Right hindlimb (tissue), 1 donor: ENCODE results near the gene PRDX1.
"Not testable (repeated sequence)": the region's sequence is repeated elsewhere in the genome, so short reads cannot be mapped to it uniquely, and the experiment has no call there.

Experiments used
- DNase-seq: peaks from one replicate; pipeline ENCODE4 v3.0.0-alpha.2; 2018

PRDX1 gene

DNA sequence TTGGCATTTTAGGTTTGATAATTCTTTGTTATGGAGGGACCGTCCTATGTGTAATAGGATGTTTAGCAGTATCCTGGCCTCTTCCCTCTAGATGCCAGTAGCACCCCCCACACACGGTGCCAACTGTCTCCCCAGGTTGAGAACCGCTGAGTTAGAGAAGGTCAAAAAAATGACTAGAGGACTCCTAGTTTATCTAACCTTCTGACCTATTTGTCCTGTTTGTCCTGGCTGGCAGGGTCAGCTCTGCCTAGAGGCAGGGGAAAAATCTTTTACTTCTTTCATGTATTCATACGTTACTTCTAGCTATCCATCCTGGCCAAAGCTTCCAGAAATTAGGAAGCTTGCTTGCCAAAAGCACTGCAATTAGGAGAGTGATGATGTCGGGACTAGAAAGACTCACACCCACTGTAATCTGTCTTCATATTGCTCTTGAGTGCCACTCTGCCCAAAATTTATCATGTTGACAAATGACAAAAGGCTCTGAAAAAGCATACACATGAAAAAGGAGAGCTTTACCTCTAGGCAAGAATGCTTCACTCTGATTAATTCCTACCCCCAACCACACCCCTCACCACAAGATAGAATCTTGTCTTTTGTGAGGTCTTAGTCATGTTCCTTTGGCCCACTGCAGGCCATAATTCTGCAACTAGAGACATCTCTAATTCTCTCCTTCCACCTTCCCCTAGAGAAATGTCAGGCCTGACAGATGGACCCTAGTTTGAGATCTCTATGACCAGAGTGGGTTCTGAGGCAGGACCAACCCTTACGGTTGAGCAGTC lies 14.5 kb upstream of the PRDX1 start:
- no peak for DNase-seq

GRCh38 chr1:45531873-45532272 lies 10.2 kb upstream of the PRDX1 start:
- DNase-seq = no peak

- no peak for DNase-seq
These were observed 9.0 kb upstream of the PRDX1 start for GRCh38 chr1:45530632-45531135.

DNA sequence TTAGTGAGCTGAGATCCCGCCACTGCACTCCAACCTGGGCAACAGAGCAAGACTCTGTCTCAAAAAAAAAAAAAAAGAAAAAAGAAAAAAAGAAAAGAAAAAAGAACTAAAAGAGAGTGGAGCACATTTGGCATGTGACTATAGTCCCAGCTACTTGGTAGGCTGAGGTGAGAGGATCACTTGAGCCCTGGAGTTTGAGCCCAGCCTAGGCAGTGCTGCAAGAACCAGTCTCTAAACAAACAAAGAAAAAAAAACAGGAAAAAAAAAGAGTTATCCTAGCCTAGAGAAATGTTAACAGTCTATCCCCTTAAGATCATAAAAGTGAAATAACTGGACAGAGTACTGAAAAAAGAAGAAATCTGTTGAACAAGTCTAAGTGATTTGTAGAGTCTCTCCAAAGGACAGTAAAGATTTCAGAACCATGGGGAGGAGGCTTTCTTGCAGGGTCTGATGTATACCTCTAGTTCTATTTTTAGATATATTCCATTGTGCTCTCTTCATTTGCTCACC lies 4.5 kb upstream of the PRDX1 start:
- DNase-seq = no peak

DNA sequence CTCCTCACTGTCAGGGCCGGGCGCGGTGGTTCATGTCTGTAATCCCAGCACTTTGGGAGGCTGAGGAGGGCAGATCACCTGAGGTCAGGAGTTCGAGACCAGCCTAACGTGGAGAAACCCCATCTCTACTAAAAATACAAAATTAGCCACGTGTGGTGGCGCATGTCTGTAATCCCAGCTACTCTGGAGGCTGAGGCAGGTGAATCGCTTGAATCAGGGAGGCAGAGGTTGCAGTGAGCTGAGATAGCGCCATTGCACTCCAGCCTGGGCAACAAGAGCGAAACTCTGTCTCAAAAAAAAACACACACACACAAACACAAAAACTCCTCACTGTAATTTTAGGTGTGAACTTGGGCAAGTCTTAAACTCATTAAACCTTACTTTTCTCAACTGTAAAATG lies 2.3 kb upstream of the PRDX1 start:
- not testable (repeated sequence) for DNase-seq

DNA sequence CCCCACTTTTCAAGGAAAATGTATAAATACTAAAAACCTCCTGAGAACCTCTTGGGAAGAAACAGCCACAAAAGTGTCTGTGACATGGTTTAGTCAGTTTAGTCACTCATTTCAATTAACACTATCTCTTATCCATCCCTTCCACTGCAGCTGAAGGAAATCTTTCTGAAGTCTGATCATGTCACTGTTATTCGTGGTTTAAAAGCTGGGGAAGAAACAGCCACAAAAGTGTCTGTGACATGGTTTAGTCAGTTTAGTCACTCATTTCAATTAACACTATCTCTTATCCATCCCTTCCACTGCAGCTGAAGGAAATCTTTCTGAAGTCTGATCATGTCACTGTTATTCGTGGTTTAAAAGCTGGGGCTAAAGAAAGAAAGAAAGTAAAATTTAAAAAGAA lies 1.8 kb upstream of the PRDX1 start:
- not testable (repeated sequence) for DNase-seq

GRCh38 chr1:45522324-45523104 lies 830 bp upstream of the PRDX1 start:
- no peak for DNase-seq

DNA sequence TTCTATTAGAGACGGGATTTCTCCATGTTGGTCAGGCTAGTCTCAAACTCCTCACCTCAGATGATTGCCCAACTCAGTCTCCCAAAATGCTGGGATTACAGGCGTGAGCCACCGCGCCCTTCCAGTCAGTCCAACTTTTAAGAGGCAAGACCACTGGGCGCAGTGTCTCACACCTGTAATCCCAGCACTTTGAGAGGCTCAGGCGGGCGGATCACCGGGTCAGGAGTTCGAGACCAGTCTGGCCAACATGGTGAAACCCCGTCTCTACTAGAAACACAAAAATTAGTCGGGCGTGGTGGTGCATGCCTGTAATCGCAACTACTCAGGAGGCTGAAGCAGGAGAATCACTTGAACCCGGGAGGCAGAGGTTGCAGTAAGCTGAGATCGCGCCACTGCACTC lies 1.9 kb downstream of the PRDX1 start:
- DNase-seq = not testable (repeated sequence)

DNA sequence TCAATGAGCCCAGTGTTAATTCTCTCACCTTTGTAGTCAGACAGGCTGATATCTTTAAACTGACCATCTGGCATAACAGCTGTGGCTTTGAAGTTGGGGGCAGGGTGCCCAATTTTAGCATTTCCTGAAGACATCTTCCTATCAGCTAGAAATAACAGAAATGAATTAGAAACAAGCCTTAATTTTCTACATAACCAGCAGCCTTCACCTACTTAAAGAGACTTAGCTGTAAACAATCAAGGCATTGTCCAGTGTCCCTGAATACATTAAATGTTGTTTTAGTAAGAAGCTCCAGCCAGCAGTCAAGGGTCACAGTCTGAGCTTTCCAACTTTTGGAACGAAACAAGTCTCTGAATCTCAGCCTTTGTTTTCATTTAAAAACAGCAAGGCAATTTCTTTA lies 2.8 kb downstream of the PRDX1 start:
- DNase-seq = no peak

GRCh38 chr1:45518366-45518765 lies 3.3 kb downstream of the PRDX1 start:
- not testable (repeated sequence) for DNase-seq

- no peak for DNase-seq
These were observed 5.2 kb downstream of the PRDX1 start for GRCh38 chr1:45516465-45516864.

DNA sequence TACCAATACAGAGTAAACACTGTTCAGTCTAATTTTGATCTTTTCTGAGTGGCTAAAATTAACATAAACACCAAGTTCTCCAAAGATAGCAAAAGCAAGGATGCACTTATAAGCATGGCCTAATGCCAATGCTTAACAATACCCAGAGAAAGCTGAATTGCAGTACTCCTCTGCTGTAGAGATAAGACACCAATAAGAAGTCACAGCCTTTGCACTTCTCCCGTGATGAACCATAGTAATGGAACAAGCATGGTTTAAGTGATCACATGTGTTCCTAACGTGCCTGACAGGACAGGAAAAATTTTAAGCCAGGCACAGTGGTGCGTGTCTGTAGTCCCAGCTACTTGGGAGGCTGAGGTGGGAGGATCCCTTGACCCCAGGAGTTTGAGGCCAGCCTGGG lies 5.6 kb downstream of the PRDX1 start:
- DNase-seq = no peak

- DNase-seq = not testable (repeated sequence)
These were observed 8.0 kb downstream of the PRDX1 start for GRCh38 chr1:45513532-45514260.

- no peak for DNase-seq
These were observed 9.0 kb downstream of the PRDX1 start for GRCh38 chr1:45512641-45513054.

GRCh38 chr1:45510972-45511527 lies 10.6 kb downstream of the PRDX1 start:
- no peak for DNase-seq

DNA sequence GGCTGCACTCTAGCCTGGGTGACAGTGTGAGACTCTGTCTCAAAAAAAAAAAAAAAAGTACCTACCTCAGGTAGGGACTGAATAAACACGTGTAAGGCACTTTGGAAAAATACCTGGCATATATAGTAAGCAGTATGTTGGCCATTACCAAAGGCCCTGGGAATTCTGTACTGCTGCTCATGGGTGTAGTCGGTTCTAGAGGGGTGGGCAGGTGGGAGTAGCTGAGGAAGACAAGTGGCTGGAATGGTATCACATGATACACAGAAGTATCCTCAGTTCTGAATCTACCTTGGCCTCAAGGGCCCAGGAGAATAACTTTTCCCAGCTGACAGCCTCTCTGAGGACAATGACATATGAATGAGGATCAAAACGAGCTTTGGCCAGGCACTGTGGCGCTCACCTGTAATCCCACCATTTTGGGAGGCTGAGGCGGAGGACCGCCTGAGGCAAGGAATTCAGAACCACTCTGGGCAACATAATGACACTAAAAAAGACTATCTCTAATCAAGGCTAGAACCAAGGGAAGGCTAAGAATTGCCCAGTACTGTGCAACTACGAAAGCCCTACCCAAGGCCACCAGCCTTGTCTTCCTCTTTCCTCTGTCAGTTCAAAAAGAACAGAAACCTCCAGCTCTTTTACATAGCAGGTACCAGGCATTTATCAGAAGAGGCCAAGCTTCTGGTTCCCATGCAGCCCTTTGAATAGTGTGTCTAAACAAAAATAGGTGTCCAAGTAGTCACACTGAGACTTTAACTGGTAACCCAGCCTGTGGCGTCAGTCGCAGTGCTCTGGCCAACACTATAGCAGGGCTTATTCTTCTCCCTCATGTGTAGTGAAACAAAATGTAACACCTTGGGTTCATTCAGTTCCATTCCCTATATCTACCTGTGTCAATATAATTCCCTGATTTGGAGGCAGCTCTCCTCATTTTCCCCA lies 11.4 kb downstream of the PRDX1 start:
- DNase-seq = no peak

- DNase-seq = no peak
These were observed 13.2 kb downstream of the PRDX1 start for GRCh38 chr1:45508295-45509151.

DNA sequence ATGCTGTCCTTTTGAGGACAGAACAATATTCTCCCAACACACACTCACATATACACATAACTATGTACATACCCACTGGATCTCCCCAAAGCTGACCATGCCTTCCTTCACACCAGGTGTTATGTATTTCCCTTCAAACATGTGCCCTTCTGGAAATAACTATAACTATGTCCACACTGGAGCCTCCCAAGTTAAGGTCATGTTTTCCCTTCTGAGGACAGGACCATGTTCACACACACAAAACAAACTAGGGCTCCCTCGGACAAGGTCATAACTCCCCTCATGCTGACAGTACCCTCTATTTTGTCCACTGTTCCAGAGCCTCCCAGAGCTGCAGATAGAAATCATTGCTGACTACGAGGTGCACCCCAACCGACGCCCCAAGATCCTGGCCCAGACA lies 13.8 kb downstream of the PRDX1 start:
- no peak for DNase-seq

DNA sequence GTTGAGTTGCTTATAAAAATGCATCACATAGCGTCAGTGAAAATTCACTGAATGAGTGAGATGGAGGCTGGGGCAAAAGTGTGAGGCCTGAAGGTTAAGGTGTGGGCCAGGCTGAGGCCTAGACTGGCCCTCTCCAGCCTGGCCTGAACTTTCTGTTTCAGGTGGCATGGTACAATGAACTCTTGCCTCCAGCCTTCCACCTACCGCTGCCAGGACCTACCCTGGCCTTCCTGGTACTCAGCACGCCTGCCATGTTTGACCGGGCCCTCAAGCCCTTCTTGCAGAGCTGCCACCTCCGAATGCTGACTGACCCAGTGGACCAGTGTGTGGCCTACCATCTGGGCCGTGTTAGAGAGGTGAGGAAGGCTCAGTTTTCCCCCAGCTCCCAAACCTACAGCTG lies 14.5 kb downstream of the PRDX1 start:
- DNase-seq = no peak
